ENCODE data around the gene FGGY.

FGGY gene

DNA sequence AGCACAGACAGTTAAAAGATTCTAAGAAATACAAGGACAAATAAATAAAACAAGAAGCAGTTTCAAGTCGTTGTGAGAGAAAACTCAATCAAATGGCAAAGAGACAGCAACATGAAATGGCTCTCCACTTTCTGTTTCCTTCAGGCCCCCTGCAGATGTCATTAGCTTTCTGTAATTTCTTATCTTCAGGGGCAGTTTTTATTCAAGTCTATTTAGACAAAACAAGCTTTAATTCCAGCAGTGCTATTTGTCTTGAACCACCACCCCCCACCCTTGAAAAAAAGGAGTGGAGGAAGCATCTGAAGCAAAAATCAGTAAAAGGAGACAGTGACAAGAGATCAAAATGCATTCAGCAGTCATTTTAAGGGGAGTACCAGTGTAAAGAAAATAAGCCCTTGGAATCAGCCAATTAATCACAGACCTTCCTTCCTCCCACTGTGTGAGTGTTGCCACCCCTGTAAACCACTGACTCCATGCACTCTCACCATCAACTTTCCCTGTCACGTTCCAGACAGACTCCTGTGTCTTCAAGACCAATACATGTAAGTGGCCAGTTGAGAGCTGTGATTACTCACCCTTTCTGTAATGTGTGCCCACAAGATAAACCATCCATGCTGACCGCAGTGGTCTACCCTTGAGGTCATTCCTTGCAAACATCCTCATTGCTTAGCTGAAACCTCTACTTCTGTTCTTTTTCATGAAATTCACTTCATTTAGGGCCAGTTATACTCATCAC, 381.8 kb downstream of the FGGY start:
- Histone ChIP-seq H3K4me3 (ENCODE audit: low read length) (no peak overlapping the region), H3K9me3 (ENCODE audit: control insufficient read depth, low read length) (no peaks in the 10 kb centered on the region), H3K4me1 (ENCODE audit: control insufficient read depth, insufficient read depth, low read length) (peaks cover 14% of the 10 kb centered on the region), H3K9ac (ENCODE audit: low read length) (no peak overlapping the region), H3K36me3 (ENCODE audit: control insufficient read depth, insufficient read depth, low read length) (no peaks in the 10 kb centered on the region), H3K27me3 (ENCODE audit: control insufficient read depth, insufficient read depth, low read length) (no peaks in the 10 kb centered on the region)

DNA sequence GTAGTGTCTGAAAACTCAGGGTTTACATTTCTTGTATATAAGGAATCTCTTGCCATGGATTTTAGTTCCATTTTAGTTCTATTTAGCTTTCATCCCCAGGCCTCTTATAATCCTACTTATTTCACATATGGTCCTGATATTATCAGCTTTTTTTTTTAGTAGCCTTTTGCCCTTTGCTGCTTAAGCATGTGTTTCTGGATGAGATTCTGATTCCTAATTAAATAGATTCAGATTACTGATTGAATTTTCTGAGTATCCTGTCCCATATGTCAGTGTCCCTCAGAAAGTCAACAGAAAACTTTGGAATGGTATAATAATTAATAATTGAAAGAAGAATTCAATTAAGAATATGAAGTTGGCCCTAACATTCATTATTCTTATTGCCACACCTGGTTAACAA, 383.1 kb downstream of the FGGY start:
- no peaks in the 10 kb centered on the region for H3K27me3 ChIP-seq (ENCODE audit: control insufficient read depth, insufficient read depth, low read length)
- no peaks in the 10 kb centered on the region for H3K4me1 ChIP-seq (ENCODE audit: control insufficient read depth, insufficient read depth, low read length)
- no peaks in the 10 kb centered on the region for H3K9me3 ChIP-seq (ENCODE audit: control insufficient read depth, low read length)
- no peaks in the 10 kb centered on the region for H3K36me3 ChIP-seq (ENCODE audit: control insufficient read depth, insufficient read depth, low read length)
- no peak overlapping the region for H3K9ac ChIP-seq (ENCODE audit: low read length)
- no peak overlapping the region for H3K4me3 ChIP-seq (ENCODE audit: low read length)

DNA sequence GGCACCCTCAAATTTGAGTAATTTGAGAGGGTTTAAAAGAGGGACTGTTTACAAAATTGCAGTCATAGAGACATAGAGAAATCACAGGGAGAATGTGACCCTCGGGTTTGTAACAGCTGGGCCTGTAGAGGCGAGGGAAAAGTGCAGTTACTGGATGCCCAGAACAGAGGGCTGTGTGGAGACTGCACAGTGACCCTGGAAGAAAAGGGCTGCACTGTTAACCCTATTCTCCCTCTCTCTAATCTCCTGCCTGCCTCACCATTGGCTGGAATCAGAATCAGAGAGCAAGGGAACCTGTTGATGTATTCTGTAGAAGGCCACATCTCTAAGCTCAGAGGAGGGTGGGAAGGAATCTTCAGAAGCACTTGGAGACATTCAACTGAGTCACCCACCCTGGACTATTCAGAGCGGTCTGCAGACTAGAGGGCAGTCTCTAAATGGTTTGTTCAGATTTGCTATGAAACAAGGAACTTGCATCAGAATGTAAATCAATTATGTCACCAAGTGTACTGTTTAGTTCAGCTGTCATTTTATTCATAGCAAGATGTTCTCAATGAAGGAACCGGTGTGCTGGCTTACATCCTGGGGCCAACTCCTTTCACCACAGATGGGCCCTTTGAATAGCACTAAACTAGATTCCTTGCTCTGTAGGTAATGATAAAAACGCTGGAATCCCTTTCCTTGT, 385.6 kb downstream of the FGGY start:
- no peak overlapping the region for H3K4me3 ChIP-seq (ENCODE audit: low read length)
- no peaks in the 10 kb centered on the region for H3K36me3 ChIP-seq (ENCODE audit: control insufficient read depth, insufficient read depth, low read length)
- no peaks in the 10 kb centered on the region for H3K27me3 ChIP-seq (ENCODE audit: control insufficient read depth, insufficient read depth, low read length)
- H3K9me3 ChIP-seq (ENCODE audit: control insufficient read depth, low read length) = no peaks in the 10 kb centered on the region
- H3K4me1 ChIP-seq (ENCODE audit: control insufficient read depth, insufficient read depth, low read length) = no peaks in the 10 kb centered on the region
- H3K9ac ChIP-seq (ENCODE audit: low read length) = no peak overlapping the region

DNA sequence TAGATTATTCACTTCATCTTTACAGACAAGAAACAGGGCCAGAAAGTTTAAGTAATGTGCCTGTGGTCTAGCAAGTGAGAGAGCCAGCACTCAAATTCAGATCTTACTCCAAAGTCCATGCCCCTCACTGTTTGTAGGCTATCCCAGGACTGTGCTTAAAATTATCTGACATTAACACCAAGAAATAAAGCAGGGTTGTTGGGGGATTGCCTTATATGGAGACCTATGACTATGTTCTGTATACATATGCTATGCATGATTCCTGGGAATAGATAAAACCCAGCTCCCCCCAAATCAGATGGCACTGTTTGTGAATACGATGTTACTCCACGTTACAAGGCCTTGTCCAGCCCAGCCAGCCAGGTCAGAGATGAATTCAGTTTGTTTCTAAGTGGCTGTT, 386.3 kb downstream of the FGGY start:
- Histone ChIP-seq H3K4me3 (ENCODE audit: low read length) (no peak overlapping the region), H3K9me3 (ENCODE audit: control insufficient read depth, low read length) (no peaks in the 10 kb centered on the region), H3K4me1 (ENCODE audit: control insufficient read depth, insufficient read depth, low read length) (no peaks in the 10 kb centered on the region), H3K27me3 (ENCODE audit: control insufficient read depth, insufficient read depth, low read length) (no peaks in the 10 kb centered on the region), H3K36me3 (ENCODE audit: control insufficient read depth, insufficient read depth, low read length) (no peaks in the 10 kb centered on the region), H3K9ac (ENCODE audit: low read length) (no peak overlapping the region)

DNA sequence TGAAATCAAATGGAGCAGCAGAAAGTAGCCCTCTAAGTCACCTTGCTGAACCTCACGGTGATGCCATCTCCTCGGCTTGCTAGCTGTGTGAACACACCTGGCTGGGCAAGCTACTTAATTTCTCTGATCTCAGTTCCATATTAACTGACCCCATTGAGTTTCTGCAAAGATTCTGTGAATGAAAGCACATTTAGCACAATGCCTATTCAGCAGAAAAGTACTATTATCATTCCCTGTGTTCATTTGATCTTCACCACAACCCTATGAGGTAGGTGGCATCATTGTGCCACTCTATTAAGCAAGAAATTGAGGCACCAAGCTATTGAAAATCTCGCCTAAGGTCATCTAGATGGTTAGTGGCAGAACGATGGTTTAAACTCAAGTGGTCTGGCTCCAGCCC, 387.8 kb downstream of the FGGY start:
- Histone ChIP-seq H3K4me1 (ENCODE audit: control insufficient read depth, insufficient read depth, low read length) (no peaks in the 10 kb centered on the region), H3K9ac (ENCODE audit: low read length) (no peak overlapping the region), H3K36me3 (ENCODE audit: control insufficient read depth, insufficient read depth, low read length) (no peaks in the 10 kb centered on the region), H3K4me3 (ENCODE audit: low read length) (no peak overlapping the region), H3K9me3 (ENCODE audit: control insufficient read depth, low read length) (no peaks in the 10 kb centered on the region), H3K27me3 (ENCODE audit: control insufficient read depth, insufficient read depth, low read length) (no peaks in the 10 kb centered on the region)

DNA sequence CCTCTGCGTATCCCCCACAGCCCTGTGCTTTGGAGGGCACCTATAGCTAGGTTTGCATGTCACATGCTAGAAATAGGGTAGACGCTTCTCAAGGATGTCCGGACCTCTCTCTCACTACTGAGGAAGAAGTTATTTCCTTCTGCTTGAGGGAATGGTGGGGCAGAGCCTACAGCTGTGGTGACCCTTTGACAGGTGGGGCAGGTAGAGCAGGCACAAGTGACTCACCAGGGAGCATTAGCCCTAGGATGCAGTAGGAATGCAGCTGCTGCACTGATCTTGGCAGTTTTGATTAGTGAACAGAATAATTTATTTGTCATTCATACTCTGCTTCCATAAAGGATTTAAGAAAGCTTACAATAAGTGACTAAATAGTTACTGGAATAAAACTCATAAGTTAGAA, 388.2 kb downstream of the FGGY start:
- H3K9me3 ChIP-seq (ENCODE audit: control insufficient read depth, low read length) = no peaks in the 10 kb centered on the region
- H3K36me3 ChIP-seq (ENCODE audit: control insufficient read depth, insufficient read depth, low read length) = no peaks in the 10 kb centered on the region
- H3K9ac ChIP-seq (ENCODE audit: low read length) = no peak overlapping the region
- H3K4me1 ChIP-seq (ENCODE audit: control insufficient read depth, insufficient read depth, low read length) = no peaks in the 10 kb centered on the region
- no peak overlapping the region for H3K4me3 ChIP-seq (ENCODE audit: low read length)
- H3K27me3 ChIP-seq (ENCODE audit: control insufficient read depth, insufficient read depth, low read length) = no peaks in the 10 kb centered on the region

DNA sequence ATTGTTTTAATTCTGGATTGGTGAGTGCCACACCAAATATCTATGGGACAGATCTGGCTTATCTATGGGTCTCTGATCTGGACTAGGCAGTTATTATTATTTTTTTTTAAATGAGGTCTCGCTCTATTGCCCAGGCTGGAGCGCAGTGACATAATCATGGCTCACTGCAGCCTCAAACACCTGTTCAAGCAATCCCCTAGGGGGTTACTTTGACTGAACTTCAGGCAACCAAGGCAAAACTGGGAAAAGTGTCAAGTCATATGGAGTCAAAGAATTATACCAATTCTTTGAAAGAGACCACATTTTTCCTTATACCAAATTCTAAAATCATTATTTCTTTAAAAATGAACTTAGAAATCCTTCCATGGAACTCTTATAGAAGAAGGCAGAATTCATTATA, 388.8 kb downstream of the FGGY start:
- H3K27me3 ChIP-seq (ENCODE audit: control insufficient read depth, insufficient read depth, low read length) = no peaks in the 10 kb centered on the region
- no peaks in the 10 kb centered on the region for H3K4me1 ChIP-seq (ENCODE audit: control insufficient read depth, insufficient read depth, low read length)
- H3K36me3 ChIP-seq (ENCODE audit: control insufficient read depth, insufficient read depth, low read length) = no peaks in the 10 kb centered on the region
- no peaks in the 10 kb centered on the region for H3K9me3 ChIP-seq (ENCODE audit: control insufficient read depth, low read length)
- H3K4me3 ChIP-seq (ENCODE audit: low read length) = no peak overlapping the region
- H3K9ac ChIP-seq (ENCODE audit: low read length) = no peak overlapping the region

DNA sequence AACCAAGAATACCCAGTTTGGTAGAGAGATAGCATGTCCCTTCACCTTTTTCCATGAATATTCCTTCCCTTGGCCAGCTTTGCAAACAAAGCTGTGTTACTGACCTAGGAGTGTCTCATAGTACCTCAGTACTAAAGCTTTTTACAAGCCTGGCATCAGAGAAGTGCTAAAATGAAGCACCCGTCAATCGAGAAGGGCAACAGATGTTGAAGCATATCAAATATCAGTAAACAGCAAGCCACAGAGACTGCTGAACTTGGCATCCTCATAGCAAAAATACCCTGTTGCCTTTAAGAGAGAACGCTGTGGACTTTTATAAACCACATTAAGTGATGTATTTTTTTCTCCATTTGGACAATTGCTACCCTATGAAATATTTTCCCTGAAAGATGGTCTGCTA, 389.3 kb downstream of the FGGY start:
- H3K9ac ChIP-seq (ENCODE audit: low read length) = no peak overlapping the region

DNA sequence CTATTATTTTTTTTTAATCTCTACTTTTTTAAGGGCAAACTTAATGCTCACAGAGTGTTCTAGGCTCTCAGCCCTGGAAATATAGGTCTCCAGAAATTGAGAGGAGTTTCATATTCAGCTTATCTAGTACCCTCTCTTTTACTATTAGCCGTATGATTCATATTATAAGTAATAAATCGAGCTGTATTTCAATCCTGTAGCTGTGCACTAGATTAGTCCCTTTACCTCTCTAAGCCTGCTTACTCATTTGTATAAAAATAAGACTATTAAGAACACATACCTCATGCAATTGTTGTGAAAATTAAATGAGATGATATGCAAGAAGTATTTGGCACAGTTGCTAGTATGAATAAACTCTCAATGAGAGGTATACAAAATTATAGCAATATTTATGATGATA, 389.7 kb downstream of the FGGY start:
- Histone ChIP-seq H3K36me3 (ENCODE audit: control insufficient read depth, insufficient read depth, low read length) (no peaks in the 10 kb centered on the region), H3K4me3 (ENCODE audit: low read length) (no peak overlapping the region), H3K9ac (ENCODE audit: low read length) (no peak overlapping the region), H3K4me1 (ENCODE audit: control insufficient read depth, insufficient read depth, low read length) (no peaks in the 10 kb centered on the region), H3K27me3 (ENCODE audit: control insufficient read depth, insufficient read depth, low read length) (no peaks in the 10 kb centered on the region), H3K9me3 (ENCODE audit: control insufficient read depth, low read length) (no peaks in the 10 kb centered on the region)

More for the DNA sequence above, 389.3 kb downstream of the FGGY start:
- H3K4me3 ChIP-seq (ENCODE audit: low read length) = no peak overlapping the region
- H3K36me3 ChIP-seq (ENCODE audit: control insufficient read depth, insufficient read depth, low read length) = no peaks in the 10 kb centered on the region
- H3K9me3 ChIP-seq (ENCODE audit: control insufficient read depth, low read length) = no peaks in the 10 kb centered on the region
- no peaks in the 10 kb centered on the region for H3K4me1 ChIP-seq (ENCODE audit: control insufficient read depth, insufficient read depth, low read length)
- no peaks in the 10 kb centered on the region for H3K27me3 ChIP-seq (ENCODE audit: control insufficient read depth, insufficient read depth, low read length)

DNA sequence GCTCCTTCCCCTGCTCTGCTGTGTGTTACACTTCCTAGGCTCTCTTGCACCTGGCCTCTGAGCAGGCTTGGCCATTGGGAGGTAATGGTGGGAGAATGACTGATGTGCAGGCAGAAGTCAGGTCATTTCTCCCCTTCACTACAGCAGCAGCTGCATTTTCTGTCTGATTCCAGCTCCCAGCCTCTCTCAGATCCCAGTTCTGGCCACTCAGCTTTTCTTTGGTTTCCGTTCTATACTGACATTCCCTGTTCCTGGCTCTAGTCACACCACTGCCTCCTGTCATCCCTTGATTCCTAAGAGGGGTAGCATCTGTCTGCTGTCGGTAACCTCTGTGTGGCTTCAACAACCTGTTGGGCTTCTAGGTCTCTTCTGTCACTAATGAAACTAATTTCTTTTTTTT, 390.2 kb downstream of the FGGY start:
- Histone ChIP-seq H3K9me3 (ENCODE audit: control insufficient read depth, low read length) (no peaks in the 10 kb centered on the region), H3K27me3 (ENCODE audit: control insufficient read depth, insufficient read depth, low read length) (no peaks in the 10 kb centered on the region), H3K36me3 (ENCODE audit: control insufficient read depth, insufficient read depth, low read length) (no peaks in the 10 kb centered on the region), H3K9ac (ENCODE audit: low read length) (no peak overlapping the region), H3K4me3 (ENCODE audit: low read length) (no peak overlapping the region), H3K4me1 (ENCODE audit: control insufficient read depth, insufficient read depth, low read length) (no peaks in the 10 kb centered on the region)

DNA sequence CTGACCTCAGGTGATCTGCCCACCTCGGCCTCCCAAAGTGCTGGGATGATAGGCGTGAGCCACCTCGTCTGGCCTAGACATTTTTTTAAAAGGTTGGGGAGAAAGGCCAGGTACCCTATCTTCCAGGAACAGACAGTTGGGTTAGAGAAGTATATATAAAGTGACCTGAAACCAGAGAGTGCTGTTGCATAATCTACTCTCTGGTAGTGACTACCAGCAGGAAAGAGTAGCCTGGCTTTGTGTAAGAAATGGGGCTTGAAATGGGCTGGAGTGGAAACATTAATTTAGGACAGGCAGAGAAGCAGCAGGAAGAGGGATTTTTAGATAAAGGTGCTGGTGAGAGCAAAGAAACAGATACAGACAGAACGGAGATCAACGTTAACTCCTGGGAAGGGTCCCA, 392.1 kb downstream of the FGGY start:
- no peaks in the 10 kb centered on the region for H3K9me3 ChIP-seq (ENCODE audit: control insufficient read depth, low read length)
- no peaks in the 10 kb centered on the region for H3K27me3 ChIP-seq (ENCODE audit: control insufficient read depth, insufficient read depth, low read length)
- H3K4me1 ChIP-seq (ENCODE audit: control insufficient read depth, insufficient read depth, low read length) = no peaks in the 10 kb centered on the region
- no peak overlapping the region for H3K4me3 ChIP-seq (ENCODE audit: low read length)
- no peak overlapping the region for H3K9ac ChIP-seq (ENCODE audit: low read length)
- H3K36me3 ChIP-seq (ENCODE audit: control insufficient read depth, insufficient read depth, low read length) = no peaks in the 10 kb centered on the region

DNA sequence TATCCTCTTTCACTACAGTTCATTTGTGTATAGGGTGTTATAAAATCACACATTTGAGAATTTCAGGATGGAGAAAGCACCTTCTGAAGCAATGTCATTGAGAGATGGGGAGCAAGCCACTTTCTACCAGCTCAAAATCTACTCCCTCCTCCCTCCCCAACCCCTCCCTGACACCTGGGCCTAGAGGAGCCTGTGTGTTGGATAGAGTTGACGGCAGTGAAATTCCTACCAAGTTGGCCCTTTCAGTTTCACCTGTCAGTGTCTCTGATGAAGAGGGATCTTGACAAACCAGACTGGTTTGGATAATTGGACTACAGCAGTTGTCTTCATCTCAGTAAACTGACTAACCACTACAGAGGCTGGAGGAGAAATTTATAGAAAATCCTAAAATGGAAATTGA, 392.8 kb downstream of the FGGY start:
- Histone ChIP-seq H3K27me3 (ENCODE audit: control insufficient read depth, insufficient read depth, low read length) (no peaks in the 10 kb centered on the region), H3K36me3 (ENCODE audit: control insufficient read depth, insufficient read depth, low read length) (no peaks in the 10 kb centered on the region), H3K4me1 (ENCODE audit: control insufficient read depth, insufficient read depth, low read length) (no peaks in the 10 kb centered on the region), H3K9me3 (ENCODE audit: control insufficient read depth, low read length) (no peaks in the 10 kb centered on the region), H3K9ac (ENCODE audit: low read length) (no peak overlapping the region), H3K4me3 (ENCODE audit: low read length) (no peak overlapping the region)

Data from mucosa of stomach (tissue), 1 donor.